Stimulated activated CD4-positive, alpha-beta T cell treated with anti-CD3 and anti-CD28 coated beads, Interleukin-4, amount 100 ng/mL, for 1 hour (primary cell): ENCODE measurements around the gene PNMA5.
"Not testable (repeated sequence)": the region's sequence is repeated elsewhere in the genome, so short reads cannot be mapped to it uniquely, and the experiment has no call there.

Experiments
- DNase-seq: peaks from one replicate; pipeline ENCODE4 v3.0.0-alpha.2; 2020

Gene PNMA5

DNA sequence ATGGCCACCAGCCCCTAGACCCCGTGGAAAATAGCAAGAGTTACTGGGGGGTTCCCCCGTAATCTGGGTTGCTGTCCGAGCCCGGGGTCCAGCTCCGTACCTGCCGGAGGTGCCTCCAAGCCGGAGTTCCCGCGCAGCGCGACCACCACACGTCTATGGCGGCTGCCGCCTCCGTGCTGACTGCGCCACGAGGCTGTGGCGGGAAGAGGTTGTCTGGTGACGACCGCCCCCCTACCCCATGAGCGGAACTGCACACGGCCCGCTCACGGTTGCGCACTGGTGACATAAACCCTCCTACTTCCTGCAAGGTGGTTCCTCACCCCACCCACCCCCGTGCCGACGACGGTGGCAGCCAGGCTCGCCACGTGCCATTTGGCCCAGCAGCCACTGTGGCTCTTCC is at the start of gene PNMA5:
Gene PNMA5 (minus strand): TSS at position 184 of the 400 bp plus-strand sequence. CDS start 2,518 bp downstream, outside the sequence.
- DNase-seq: no peak

DNA sequence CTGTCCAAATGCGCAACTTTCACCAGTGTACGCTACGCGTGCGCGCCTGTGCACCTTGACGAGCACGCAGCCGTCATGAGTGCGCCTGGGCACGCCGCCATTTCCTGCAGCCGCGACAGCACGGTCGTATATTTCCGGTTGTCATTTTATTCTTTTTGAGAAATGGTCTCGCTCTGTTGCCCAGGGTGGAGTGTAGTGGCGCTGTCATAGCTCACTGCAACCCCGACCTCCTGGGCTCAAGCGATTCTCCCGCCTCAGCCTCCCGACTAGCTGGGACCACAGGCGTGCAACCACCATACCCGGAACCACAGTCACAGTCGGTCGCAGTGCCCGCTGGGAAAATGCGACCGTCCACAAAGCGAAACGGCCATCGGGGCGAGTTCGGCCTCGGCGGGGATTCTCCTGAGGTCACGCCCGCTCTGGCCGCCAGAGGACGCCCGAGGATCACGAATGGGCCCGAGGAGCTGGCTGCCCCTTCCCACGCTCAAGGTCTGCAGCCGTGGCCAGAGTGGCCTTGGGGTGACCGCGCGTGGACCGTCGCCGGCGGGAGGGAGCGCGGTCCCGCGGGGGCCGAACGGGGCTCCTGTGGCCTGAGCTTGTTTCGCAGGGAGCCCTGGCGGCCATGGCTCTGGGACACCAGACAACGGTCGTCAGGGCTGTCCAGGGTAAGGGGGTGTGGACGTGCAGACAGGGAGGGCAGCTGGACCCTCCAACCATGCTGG is 38.6 kb upstream of the PNMA5 start:
- DNase-seq: peak; percentile 63

DNA sequence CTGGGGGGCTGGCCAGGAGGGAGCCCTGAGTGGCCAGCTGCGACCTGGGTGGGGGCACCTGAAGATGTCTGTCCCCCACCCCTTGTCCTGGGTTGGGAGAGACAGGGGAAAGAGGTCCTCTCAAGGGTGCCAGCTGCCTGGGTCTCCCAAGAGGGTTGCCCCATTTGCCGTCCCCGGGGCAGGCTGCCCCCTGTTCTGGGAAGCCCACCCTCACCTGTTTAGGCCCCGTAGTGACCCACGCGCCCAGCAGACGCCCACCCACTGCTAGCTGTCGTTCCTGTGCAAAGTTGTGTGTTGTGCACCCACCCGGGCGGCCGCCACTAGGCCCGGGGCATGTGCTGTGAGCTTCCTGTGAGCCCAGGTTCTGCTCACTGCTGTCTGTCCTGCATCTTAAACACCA is 36.9 kb upstream of the PNMA5 start:
- no peak for DNase-seq

DNA sequence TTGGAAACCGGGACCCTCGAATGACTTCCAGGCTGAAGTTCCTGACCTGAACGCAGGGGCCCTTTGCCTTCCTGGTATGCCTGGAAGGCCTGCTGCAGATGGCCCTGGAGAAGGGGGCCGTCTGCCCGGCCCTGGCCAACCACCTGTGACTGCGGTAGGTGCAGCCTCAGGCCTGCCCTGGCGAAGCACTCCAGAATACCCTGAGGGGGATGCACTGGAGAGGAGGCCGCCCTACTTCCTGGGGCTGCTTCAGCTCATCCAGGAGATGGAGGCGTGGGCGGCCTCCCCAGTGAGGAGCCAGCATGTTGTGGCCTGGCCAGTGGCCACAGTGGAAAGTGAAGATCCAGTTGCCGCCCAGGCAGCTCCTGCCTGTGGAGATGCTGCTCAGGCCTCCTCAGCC is 36.0 kb upstream of the PNMA5 start:
- DNase-seq: no peak

DNA sequence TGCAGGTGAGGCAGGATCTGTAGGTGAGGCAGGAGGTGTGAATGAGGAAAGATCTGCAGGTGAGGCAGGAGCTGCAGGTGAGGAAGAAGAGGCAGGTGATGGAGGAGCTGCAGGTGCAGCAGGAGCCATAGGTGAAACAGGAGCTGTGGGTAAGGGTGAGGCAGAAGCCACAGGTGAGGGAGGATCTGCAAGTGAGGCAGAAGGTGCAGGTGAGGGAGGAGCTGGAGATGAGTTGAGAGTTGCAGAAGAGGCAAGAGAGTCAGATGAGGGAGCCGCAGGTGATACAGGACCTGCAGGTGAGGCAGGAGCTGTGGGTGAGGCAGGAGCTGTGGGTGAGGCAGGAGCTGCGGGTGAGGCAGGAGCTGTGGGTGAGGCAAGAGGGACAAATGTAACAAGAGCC is 35.2 kb upstream of the PNMA5 start:
- DNase-seq: no peak

DNA sequence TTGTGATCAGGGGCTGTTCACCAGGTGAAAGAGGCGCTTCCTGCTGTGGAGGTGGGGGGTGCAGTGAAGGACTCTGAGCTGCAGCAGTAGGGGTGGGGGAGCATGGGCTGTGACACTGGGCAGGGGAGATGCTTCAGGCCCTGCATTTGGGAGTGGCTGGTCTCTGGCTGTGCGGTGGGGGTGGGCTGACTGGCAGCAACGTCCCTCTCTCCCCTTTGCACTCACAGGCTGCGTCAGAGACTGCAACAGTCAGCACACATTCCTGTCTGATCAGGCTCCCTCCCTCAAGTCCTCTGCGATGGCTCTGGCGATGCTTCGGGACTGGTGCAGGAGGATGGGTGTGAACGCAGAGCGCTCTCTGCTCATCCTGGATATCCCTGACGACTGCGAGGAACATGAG is 34.6 kb upstream of the PNMA5 start:
- DNase-seq: not testable (repeated sequence)

DNA sequence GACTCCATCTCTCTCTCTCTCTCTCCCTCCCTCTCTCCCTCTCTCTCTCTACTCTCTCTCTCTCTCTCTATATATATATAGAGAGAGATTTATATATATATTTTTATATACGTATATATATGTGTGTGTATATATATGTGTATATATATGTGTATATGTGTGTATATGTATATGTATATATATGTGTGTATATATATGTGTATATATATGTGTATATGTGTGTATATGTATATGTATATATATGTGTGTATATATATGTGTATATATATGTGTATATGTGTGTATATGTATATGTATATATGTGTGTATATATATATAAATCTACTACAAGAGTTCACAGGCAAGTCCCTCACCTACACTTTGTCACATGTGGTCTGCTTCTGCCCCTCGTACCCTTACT is 32.6 kb upstream of the PNMA5 start:
- not testable (repeated sequence) for DNase-seq

DNA sequence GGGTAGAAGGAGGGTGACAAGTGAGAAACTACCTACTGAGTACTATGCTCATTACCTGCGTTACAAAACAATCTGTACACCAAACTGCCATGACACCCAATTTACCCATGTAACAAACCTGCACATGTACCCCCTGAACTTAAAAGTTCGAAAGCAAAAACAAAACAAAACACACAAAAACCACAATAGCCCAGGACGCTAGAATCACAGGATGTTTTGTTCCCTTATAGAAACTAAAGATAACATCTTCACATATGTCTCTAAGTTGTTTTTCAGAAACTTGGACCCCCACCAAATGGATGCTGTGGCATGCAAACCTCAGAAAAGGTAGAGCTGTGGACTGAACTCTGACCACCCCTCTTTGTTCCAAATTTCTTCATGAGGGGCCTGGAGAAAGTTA is 25.2 kb upstream of the PNMA5 start:
- no peak for DNase-seq

DNA sequence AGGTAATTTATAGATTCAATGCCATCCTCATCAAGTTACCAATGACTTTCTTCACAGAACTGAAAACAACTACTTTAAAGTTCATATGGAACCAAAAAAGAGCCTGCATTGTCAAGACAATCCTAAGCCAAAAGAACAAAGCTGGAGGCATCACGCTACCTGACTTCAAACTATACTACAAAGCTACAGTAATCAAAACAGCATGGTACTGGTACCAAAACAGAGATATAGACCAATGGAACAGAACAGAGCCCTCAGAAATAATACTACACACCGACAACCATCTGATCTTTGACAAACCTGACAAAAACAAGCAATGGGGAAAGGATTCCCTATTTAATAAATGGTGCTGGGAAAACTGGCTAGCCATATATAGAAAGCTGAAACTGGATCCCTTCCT is 23.3 kb upstream of the PNMA5 start:
- not testable (repeated sequence) for DNase-seq

DNA sequence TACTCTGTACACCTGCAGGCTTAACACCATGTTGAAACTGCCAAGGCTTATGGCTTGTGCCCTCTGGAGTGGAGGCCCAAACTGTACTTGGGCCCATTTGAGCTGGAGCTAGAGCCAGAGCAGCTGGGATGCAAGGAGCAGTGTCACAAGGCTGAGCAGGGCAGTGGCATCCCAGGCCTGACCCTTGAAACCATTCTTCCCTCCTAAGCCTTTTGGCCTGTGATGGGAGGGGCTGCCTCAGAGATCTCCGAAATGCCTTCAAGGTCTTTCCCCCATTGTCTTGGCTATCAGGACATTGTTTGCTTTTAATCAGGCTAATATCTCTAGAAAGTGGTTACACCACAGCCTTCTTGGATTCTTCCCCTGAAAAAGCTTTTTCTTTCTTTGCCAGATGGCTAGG is 10.9 kb upstream of the PNMA5 start:
- no peak for DNase-seq

DNA sequence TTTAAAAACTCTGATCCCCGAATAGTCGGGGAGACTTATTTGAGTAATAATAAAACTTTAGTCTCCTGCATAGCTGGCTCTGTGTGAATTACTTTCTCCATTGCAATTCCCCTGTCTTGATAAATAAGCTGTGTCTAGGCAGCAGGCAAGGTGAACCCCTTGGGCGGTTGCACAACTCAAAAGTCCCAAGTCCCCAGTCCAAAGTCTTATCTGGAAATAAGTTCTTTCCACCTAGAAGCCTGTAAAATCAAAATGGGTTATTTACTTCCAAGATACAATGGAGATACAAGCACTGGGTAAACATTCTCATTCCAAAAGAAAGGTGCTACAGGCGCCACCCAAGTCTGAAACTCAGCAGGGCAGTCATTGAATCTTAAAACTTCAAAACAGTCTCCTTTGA is 10.1 kb upstream of the PNMA5 start:
- DNase-seq: no peak

DNA sequence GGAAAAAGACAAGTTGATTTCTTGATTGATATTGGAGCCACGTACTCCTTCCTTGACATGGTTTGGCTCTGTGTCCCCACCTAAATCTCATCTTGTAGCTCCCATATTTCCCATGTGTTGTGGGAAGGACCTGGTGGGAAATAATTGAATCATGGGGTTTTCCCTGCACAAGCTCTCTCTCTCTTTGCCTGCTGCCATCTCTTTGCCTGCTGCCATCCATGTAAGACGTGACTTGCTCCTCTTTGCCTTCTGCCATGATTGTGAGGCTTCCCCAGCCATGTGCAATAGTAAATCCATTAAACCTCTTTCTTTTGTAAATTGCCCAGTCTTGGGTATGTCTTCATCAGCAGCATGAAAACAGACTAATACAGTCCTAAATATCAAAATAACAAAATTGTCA is 8.3 kb upstream of the PNMA5 start:
- not testable (repeated sequence) for DNase-seq

DNA sequence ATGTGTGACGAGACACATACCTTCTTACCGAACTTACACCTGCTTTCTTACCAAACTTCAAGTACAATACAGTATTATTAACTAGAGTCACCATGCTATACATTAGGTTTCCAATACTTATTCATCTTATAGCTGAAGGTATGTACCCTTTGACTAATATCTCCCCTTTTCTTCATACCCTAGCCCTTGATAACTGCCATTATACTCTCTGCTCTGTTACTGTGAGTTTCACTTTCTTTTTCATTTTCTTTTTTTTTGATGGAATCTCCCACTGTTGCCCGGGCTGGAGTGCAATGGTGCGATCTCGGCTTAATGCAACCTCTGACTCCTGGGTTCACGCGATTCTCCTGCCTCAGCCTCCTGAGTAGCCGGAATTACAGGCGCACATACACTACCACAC is 3.4 kb upstream of the PNMA5 start:
- no peak for DNase-seq

DNA sequence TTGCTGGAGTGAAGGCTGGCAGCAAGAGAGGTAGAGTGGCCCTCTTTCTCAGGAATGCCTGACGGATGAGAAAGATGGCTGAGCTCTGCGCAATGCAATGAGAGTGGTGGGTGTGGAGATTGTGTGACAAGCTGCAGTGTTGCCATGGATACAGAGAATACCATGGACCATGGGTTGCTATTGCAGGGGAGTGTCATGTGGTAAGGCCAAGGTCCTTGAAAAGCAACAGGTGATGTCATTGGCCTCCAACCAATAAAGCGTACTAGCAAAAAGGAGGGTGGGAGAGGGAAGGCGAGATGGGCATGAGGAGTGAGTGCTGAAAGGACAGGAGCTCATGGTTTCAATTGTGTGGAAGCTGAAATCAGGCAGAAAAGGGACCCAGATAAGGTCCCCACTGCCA is 1.8 kb downstream of the PNMA5 start:
- no peak for DNase-seq

DNA sequence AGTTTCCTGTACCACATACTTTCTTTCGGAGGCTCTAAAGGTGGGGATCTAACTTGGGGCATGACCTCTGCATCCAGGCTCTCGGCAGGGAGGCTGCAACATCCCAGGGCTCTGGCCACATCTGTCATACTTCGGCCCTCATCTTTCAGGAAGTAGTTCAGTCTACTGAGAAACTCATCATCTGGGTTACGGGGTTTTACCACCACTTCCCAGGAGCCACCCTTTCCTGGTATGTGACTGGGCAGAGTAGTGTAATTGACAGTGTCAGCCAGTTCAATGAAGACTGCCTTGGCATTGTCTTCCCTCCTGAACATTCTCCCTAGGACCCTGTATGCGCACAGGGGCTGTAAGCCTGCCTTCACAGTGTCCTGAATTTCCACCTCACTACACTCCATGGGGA is 2.8 kb downstream of the PNMA5 start:
- DNase-seq: no peak

DNA sequence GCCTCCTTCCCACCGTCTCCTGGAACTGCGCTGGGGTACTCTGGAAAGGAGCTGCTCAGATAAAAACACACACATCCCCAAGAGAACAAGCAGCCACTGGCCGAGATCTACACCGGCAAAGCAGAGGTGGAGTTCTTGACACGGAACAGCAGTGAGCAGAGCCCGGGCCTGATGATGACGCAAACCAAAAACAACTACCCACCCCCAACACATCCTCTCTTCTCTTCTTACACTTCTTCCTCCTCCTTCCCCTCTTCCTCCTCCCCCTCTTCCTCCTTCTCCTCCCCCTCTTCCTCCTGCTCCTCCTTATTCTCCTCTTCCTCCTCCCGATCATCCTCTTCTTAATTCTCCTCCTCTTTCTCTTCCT is 4.6 kb downstream of the PNMA5 start:
- no peak for DNase-seq

DNA sequence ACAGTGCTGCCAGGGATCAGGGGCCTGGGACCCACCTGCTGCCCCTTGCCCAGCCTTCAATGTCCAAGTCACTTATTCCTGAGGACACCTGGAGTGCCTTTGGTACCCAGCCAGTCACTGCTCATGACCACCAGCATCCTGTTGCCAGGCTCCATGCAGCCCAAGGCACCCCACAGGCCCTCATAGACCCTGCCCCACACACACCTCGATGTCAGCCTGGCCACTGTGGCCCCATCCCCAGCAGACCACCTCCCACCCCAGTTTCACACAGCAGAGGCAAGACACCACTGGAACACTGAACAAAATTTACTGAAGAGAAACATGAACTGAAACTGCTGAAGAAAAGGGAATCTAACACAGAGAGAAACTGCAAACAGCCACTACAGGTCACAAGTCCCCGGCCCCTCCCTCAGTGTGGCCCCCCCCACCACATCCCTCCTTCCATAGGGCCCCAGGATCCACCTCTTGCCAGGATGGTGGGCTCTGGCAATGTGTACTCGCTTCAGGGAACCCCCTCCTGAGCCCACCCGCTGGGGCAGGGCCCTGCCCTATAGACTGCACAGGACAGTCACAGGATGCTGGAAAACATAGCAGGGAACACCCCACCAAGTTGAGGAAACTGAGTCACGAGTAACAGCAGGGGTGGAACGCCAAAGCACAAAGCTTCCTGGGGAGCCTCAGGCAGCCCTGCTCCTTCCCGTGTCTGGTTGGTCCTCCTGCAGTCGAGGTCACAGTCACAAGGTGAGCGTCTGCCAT is 5.2 kb downstream of the PNMA5 start:
- DNase-seq: no peak

DNA sequence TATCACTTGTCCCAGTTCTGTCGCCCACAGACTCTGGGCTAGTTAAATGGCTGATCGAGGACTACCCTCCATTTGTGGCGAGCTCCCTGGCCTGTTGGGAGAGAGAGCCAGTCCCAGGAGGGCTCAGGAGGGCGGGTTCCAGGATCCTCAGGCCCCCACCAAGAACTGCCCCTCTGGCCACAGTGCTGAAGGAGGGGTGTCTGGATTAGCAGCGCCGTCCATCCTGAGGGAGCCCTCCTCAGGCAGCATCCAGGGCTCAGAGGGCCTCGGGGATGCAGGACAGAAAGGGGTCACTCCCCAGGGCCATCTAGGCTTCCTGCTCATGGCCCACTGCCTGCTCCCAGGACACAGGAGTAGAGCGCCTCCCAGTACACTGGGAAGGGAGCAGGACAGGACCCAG is 6.1 kb downstream of the PNMA5 start:
- no peak for DNase-seq

DNA sequence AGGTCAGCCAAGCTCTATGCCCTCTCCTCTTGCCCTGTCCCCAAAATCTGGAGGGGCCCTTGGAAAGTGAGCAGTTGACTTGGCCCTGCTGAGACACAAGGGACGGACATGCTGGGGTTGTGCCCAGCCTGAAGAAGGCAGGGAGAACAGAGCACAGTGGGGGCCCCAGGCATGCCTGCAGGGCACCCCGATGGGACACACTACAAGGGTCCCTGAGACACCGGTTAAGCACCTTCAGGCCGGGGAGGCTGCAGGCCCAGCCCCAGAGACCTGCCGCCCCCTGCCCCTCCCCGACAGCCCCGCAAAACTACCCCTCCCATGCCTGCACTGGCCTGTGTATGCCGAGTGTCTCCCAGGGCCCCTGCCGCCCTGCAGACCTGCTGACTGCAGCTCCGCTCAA is 6.8 kb downstream of the PNMA5 start:
- DNase-seq: not testable (repeated sequence)

DNA sequence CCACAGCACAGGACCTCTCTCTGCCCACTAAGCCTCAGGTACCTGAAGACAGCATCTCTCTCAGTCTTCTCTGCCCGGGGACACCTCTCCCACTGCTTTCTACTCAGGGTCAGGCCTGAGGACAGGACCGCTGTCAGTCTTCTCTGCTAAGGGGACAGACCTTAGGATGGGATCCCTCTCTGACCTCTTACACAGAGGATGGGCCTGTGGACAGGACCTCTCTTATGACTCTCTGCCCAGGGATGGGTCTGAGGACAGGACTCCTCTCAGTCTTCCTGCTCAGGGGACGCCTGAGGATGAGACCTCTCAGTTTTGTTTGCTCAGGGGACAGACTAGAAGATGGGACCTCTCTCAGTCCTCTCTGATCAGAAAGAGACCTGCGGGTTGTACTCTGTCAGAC is 8.5 kb downstream of the PNMA5 start:
- not testable (repeated sequence) for DNase-seq

DNA sequence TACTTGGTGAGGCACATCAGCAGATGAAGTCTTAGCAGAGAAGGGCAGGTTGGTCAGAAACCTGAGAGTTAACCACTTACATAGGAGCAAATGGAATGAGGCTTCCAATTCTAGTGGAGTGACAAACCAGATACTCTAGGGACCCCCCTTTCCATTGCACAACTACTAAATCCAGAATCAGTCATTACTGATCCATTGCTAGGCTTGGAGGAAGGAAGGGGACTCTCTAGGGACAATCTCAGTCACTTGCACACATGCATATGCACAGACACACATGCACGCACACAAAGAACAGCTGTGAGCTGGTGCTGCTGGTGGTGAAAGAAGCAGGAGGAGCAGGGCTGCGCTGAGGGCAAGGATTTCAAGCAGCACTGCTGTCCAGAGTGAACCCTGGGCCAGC is 25.7 kb downstream of the PNMA5 start:
- no peak for DNase-seq

DNA sequence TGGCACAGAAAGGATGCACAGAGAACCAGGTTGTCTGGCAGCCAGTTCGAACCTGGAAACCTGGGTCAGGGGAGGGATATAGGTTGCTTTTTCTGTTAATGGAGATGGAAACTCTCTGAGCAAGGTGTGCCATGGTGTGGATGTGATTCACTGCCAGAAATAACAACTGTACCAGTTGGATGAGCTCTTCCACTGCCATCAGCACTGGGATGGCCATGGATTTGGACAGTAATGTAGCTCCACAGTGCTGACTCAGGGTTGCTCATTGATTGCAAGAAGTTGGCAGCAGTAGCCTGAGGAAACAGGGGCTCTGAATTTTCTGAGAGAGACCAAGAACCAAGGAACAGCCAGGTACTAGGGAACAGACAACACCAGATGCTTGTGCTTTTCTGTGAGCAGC is 33.8 kb downstream of the PNMA5 start:
- no peak for DNase-seq

DNA sequence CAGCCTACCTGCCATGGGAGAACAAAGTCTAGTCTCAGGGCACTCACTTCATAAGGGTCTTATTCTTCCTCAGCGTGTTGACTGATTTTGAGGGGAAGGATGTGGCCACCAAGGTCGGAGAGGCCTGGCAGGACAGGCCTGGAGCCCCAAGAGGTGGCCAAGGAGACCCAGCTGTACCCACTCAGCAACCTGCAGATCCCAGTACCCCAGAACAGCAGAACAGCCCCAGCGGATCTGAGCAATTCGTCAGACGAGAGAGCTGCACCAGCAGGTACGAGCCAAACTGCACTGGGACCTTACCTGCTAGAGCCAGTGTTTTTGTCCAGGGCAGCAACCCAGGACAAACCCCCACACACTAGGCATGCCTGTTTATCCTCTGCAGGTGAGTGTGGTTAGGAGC is 34.3 kb downstream of the PNMA5 start:
- DNase-seq: no peak

DNA sequence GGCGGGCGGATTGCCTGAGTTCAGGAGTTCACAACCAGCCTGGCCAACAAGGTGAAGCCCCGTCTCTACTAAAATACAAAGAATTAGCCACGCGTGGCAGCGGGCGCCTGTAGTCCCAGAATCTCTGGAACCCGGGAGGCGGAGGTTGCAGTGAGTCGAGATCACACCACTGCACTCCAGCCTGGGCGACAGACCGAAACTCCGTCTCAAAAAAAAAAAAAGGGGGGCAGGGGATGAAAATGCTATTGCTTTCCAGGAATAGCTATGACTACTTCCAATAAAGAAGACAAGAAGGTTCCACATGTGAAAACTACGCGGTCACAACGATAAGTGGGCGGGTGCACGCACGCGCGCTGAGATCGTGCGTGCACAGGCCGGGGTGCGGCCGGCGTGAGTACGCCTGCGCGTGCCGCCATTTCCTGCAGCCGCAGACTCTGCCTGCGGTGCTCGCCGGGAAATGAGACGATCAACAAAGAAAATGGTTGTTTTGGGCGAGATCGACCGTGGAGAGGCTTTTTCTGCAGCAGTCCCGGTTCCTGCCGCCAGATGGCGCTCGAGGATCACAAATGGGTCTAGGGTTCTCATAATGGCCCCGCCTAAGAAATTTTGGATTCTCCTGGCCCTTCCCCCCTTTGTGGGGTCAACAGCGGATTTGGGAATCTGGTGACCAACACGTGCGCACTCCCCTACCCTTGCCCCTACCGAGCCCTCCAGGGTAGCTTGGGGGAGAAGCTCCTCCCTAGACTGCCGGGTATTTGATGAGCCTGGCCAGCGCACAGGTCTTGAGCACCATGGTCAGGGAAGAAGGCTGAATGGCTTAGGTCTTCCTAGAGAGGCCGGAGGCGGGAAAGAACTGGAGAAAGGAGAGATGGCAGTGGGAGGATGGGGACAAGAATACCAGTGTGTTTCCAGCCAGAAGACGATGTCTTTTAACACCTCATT is 35.1 kb downstream of the PNMA5 start:
- peak; percentile 87 for DNase-seq
